ENCODE measurements around the gene LSMEM2. TPM values are rescaled to one million over a fixed set of nuclear protein-coding genes. Genes with fewer than 3 reads are reported as not detected.

Gene LSMEM2
- total and polyA plus RNA-seq, 9 of the 15 experiments (the other 6 are each of a cell fraction or from before 2014, with no cell fraction given) = not detected

DNA sequence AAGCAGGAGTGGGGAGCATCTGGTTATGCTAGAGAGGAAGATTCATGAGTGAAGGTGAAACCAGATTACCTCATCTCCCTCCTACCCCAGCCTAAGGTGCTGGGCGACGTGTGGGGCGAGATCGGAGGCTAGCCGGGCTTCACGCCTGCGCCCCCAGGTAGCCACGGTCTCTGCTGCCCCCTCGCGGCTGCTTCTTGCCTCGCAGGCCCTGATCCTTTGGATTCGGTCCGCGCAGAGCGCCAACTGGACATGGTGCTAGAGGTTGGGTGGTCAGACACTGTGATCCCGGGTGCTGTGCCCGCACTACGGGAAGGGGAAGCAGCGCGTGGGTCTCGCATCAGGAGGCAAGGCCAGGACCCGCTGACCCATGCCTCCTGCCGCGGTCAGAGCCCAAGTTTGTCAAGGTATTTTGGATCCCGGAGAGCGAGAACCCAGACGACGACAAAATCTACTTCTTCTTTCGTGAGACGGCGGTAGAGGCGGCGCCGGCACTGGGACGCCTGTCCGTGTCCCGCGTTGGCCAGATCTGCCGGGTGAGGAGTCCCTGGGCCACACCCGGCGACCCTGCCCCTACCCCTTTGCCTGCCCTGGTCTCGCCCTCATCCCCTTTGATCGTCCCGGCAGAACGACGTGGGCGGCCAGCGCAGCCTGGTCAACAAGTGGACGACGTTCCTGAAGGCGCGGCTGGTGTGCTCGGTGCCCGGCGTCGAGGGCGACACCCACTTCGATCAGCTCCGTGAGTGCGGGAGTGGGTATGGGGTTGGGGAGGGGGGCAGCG, 5.8 kb upstream of the LSMEM2 start (continued):
- TF ChIP-seq, protein P1, sequence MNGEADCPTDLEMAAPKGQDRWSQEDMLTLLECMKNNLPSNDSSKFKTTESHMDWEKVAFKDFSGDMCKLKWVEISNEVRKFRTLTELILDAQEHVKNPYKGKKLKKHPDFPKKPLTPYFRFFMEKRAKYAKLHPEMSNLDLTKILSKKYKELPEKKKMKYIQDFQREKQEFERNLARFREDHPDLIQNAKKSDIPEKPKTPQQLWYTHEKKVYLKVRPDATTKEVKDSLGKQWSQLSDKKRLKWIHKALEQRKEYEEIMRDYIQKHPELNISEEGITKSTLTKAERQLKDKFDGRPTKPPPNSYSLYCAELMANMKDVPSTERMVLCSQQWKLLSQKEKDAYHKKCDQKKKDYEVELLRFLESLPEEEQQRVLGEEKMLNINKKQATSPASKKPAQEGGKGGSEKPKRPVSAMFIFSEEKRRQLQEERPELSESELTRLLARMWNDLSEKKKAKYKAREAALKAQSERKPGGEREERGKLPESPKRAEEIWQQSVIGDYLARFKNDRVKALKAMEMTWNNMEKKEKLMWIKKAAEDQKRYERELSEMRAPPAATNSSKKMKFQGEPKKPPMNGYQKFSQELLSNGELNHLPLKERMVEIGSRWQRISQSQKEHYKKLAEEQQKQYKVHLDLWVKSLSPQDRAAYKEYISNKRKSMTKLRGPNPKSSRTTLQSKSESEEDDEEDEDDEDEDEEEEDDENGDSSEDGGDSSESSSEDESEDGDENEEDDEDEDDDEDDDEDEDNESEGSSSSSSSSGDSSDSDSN (IDR thresholded peaks at IDR 0.05; ENCODE audit: borderline replicate concordance in 1 of 2, low read depth in 2 of 2, low read length in 2 of 2) = no peak
- TF ChIP-seq, protein P2, sequence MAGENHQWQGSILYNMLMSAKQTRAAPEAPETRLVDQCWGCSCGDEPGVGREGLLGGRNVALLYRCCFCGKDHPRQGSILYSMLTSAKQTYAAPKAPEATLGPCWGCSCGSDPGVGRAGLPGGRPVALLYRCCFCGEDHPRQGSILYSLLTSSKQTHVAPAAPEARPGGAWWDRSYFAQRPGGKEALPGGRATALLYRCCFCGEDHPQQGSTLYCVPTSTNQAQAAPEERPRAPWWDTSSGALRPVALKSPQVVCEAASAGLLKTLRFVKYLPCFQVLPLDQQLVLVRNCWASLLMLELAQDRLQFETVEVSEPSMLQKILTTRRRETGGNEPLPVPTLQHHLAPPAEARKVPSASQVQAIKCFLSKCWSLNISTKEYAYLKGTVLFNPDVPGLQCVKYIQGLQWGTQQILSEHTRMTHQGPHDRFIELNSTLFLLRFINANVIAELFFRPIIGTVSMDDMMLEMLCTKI (IDR thresholded peaks at IDR 0.05; ENCODE audit: partially characterized antibody) = no peak

DNA sequence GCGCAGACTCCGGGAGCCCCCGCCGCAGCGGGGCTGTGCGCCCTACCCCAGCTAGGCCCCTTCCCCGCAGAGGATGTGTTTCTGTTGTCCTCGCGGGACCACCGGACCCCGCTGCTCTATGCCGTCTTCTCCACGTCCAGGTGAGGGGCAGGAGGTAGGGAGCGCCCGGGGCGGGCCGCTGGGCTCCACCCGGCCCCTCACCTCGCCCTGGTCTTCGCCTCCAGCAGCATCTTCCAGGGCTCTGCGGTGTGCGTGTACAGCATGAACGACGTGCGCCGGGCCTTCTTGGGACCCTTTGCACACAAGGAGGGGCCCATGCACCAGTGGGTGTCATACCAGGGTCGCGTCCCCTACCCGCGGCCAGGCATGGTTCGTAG, 5.2 kb upstream of the LSMEM2 start:
- intact Hi-C loops (cut with micrococcal nuclease) = loop anchor here (1.0 to 5.0 kb wide), 4 partner anchors 46 to 151 kb away; no protein-coding TSS in a partner anchor
- DNase-seq (ENCODE audit: extremely low read depth in 1 of 4, low spot score in 3 of 4) (no peak), ATAC-seq (no peak), FAIRE-seq (no peak)
- Histone ChIP-seq H3K36me3 (ENCODE audit: control insufficient read depth, insufficient read depth, low read length) (no peaks in the 10 kb centered on the region), H2AFZ (ENCODE audit: low read depth, low read length) (no peak overlapping the region; the same call in 1 of the 2 replicates), H3K4me1 (replicated peaks in 1 of 2; ENCODE audit: control insufficient read depth in 2 of 2, insufficient read depth in 2 of 2, low read length in 2 of 2) (peaks cover 4 to 61% of the 10 kb centered on the region in 2 experiments; a peak in 3 of 5 replicates), H3K9me3 (replicated peaks; ENCODE audit: control insufficient read depth, insufficient read depth, low read depth, low read length) (no peaks in the 10 kb centered on the region), H3K9ac (ENCODE audit: insufficient read depth in 1 of 2, low read depth in 2 of 2, low read length in 2 of 2) (peak overlapping the region in 1 of 2 experiments; percentile 93; a peak in 1 of 4 replicates), H3K27me3 (ENCODE audit: control insufficient read depth in 2 of 2, insufficient read depth in 2 of 2, low read length in 2 of 2) (no peaks in the 10 kb centered on the region), H3K4me3 (no peak overlapping the region; the same call in 1 of the 2 replicates), H4K20me1 (replicated peaks; ENCODE audit: control insufficient read depth, insufficient read depth, low read length) (no peaks in the 10 kb centered on the region; the same call in 1 of the 2 replicates), H3K9me1 (ENCODE audit: control insufficient read depth, insufficient read depth, low read length) (no peaks in the 10 kb centered on the region), H3K4me2 (ENCODE audit: insufficient read depth, low read length) (peak overlapping the region; percentile 43; the same call in 1 of the 2 replicates), H3K79me2 (ENCODE audit: control insufficient read depth, insufficient read depth, low read length) (no peaks in the 10 kb centered on the region), H3K27ac (ENCODE audit: extremely low read depth, low read depth, low read length) (no peak overlapping the region)
- no peak for TF ChIP-seq KDM1A (IDR thresholded peaks at IDR 0.05)
- TF ChIP-seq, protein P3, sequence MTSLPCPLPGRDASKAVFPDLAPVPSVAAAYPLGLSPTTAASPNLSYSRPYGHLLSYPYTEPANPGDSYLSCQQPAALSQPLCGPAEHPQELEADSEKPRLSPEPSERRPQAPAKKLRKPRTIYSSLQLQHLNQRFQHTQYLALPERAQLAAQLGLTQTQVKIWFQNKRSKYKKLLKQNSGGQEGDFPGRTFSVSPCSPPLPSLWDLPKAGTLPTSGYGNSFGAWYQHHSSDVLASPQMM (CRISPR knock-in tag; IDR thresholded peaks at IDR 0.05) = no peak
- TF ChIP-seq, protein P4, sequence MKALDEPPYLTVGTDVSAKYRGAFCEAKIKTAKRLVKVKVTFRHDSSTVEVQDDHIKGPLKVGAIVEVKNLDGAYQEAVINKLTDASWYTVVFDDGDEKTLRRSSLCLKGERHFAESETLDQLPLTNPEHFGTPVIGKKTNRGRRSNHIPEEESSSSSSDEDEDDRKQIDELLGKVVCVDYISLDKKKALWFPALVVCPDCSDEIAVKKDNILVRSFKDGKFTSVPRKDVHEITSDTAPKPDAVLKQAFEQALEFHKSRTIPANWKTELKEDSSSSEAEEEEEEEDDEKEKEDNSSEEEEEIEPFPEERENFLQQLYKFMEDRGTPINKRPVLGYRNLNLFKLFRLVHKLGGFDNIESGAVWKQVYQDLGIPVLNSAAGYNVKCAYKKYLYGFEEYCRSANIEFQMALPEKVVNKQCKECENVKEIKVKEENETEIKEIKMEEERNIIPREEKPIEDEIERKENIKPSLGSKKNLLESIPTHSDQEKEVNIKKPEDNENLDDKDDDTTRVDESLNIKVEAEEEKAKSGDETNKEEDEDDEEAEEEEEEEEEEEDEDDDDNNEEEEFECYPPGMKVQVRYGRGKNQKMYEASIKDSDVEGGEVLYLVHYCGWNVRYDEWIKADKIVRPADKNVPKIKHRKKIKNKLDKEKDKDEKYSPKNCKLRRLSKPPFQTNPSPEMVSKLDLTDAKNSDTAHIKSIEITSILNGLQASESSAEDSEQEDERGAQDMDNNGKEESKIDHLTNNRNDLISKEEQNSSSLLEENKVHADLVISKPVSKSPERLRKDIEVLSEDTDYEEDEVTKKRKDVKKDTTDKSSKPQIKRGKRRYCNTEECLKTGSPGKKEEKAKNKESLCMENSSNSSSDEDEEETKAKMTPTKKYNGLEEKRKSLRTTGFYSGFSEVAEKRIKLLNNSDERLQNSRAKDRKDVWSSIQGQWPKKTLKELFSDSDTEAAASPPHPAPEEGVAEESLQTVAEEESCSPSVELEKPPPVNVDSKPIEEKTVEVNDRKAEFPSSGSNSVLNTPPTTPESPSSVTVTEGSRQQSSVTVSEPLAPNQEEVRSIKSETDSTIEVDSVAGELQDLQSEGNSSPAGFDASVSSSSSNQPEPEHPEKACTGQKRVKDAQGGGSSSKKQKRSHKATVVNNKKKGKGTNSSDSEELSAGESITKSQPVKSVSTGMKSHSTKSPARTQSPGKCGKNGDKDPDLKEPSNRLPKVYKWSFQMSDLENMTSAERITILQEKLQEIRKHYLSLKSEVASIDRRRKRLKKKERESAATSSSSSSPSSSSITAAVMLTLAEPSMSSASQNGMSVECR (CRISPR knock-in tag; IDR thresholded peaks at IDR 0.05) = no peak
- TF ChIP-seq TEAD2 (tag; IDR thresholded peaks at IDR 0.05) = no peak
- ChIA-PET POLR2A (no interaction called here), CTCF (ENCODE audit: low intra/inter-chr PET ratio) (interaction anchor here (0.6 to 4.1 kb wide), 6 partner anchors 14 to 82 kb away, joined by 3 to 37 read pairs (median 10); partner anchors contain the start of gene GNAT1)
- in situ Hi-C loops (cut with MboI) = loop anchor here (5.0 kb wide), 2 partner anchors 46 to 81 kb away; partner anchors contain the start of gene GNAT1
- 29% methylated on average over 10 of the region's 31 CpGs for WGBS (ENCODE audit: insufficient coverage, low coverage, missing lambda C conversion rate)
- BruUV-seq (replicated peaks) = no TSS peak
